ENCODE data around the gene ANGEL1.

Gene ANGEL1, protein sequence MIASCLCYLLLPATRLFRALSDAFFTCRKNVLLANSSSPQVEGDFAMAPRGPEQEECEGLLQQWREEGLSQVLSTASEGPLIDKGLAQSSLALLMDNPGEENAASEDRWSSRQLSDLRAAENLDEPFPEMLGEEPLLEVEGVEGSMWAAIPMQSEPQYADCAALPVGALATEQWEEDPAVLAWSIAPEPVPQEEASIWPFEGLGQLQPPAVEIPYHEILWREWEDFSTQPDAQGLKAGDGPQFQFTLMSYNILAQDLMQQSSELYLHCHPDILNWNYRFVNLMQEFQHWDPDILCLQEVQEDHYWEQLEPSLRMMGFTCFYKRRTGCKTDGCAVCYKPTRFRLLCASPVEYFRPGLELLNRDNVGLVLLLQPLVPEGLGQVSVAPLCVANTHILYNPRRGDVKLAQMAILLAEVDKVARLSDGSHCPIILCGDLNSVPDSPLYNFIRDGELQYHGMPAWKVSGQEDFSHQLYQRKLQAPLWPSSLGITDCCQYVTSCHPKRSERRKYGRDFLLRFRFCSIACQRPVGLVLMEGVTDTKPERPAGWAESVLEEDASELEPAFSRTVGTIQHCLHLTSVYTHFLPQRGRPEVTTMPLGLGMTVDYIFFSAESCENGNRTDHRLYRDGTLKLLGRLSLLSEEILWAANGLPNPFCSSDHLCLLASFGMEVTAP

DNA sequence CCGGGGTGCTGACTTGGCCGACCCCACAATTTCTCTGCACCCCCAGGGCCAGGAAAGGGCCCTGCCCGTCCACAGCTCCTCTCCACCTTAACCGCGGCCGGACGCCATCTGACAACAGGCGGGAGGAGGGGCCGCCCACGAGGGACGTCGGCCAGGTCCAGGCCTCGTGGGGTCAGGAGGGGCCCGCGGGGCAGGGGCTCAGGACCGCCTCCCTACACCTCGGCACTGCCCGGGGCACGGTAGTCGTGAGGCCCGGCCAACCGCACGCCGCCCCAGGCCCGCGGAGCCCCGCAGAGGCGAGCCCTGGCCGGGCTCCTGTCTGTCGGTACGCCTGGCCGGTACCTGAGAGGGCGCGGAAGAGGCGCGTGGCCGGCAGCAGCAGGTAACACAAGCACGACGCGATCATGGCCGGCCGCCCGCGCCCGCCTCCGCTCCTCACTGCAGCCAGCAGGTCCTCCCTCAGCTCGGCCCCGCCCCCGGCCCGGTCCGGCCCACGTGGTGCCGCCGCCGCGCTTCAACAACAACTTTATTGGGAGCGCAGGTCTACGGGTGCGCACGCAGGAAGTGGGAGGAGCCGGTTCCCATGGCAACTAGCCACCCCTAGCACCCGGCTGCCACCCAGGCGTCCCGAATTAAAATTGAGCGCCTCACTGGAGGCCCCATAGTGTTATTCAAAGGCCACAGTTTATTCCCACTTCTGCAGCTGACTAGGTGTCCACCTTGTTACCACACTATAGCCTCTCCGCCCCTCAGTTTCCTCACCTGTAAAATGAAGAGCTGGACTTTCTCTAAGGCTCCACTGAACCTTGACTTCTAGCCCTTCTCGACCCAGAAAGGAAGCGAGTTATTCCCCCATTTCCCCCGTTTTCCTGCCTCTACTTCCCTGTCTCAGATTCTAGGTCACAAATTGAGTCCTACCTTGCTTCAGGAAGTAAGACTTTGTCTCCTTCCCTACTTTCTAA is at the start of gene ANGEL1:
ANGEL1 (minus strand) TSS at position 461 of the 962 bp plus-strand sequence; CDS start at position 406, 55 bp downstream.
- Histone ChIP-seq H3K36me3 (ENCODE audit: insufficient read depth, low read length) (peaks cover 7% of the 10 kb centered on the region; the same call in 1 of the 2 replicates), H3K9me3 (ENCODE audit: control insufficient read depth, insufficient read depth, low read length) (no peaks in the 10 kb centered on the region), H3K9ac (ENCODE audit: low read depth, low read length) (peak within 1 kb of the TSS; percentile 95), H3K4me1 (ENCODE audit: insufficient read depth, low read length) (no peaks in the 10 kb centered on the region)

DNA sequence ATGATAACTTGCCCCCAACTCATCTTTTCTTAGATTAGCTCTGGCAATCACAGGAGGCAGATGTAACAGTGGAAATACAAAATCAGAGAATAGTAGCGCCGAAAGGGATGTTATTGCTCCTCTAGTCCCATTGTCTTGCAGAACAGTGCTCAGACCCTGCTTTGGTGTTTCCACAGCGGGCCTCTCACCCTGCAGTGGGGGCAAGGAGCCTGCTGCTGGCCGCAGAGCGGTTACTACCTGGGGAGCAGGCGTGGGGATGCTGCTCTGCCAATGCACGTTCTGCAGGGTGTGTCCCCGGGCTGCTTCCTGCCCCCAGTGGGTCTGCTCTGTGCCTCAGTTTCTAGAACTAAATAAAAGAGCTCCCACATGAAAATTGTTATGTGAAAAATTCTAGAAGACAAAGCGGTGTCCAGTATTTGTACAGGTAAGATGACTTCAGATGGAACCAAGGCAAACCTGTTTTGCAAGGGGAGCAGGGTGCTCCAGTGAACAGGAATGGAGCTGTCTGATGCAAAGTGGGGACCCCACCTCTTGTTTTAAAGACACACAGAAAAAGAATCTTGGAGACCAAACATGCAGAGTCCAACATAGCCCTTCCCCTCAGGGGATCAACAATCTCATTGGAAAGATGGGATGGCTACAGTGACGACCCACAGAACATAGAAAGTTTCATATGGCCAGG is 49.0 kb upstream of the ANGEL1 start:
- no peak overlapping the region for H3K9ac ChIP-seq (ENCODE audit: low read depth, low read length)
- no peaks in the 10 kb centered on the region for H3K36me3 ChIP-seq (ENCODE audit: insufficient read depth, low read length)
- no peaks in the 10 kb centered on the region for H3K9me3 ChIP-seq (ENCODE audit: control insufficient read depth, insufficient read depth, low read length)
- 0 out of 2 replicates have a peak, but pooled peaks cover 3% of the 10 kb centered on the region for H3K4me1 ChIP-seq (ENCODE audit: insufficient read depth, low read length)

DNA sequence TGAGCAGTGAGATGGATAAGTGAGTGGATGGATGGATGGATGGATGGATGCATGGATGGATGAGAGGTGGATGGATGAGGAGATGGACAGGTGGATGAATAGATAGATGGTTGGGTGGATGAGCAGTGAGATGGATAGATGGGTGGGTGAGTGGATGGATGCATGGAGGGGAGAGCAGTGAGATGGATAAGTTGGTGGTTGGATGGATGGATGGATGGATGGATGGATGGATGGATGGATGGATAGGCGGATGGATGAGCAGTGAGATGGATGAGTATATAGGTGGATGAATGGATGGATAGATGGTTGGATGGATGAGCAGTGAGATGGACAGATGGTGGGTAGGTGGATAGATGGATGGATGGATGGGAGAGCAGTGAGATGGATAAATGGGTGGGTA is 44.1 kb upstream of the ANGEL1 start:
- Histone ChIP-seq H3K9ac (ENCODE audit: low read depth, low read length) (no peak overlapping the region), H3K36me3 (ENCODE audit: insufficient read depth, low read length) (no peaks in the 10 kb centered on the region), H3K4me1 (ENCODE audit: insufficient read depth, low read length) (no peaks in the 10 kb centered on the region), H3K9me3 (ENCODE audit: control insufficient read depth, insufficient read depth, low read length) (no peaks in the 10 kb centered on the region)

DNA sequence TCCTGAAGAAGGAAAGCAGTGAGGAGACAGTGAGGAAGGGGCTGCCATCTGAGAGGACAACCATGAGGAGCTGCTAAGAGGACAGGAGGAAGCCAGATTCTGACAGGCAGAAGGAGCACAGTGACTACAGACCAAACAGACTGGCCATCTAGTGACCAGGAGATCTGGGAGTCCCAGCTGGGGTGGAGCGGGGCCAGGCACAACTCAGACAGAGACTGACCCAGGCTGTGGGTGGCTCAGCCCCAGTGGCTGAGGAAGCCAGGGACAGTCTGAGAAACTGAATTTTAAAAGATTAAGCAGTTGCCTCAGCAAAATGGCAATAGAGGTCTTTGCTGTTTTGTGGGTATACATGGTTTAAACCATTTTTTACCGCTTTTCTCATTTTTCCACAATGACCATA is 42.4 kb upstream of the ANGEL1 start:
- Histone ChIP-seq H3K4me1 (ENCODE audit: insufficient read depth, low read length) (no peaks in the 10 kb centered on the region), H3K9me3 (ENCODE audit: control insufficient read depth, insufficient read depth, low read length) (no peaks in the 10 kb centered on the region), H3K36me3 (ENCODE audit: insufficient read depth, low read length) (no peaks in the 10 kb centered on the region), H3K9ac (ENCODE audit: low read depth, low read length) (no peak overlapping the region)

DNA sequence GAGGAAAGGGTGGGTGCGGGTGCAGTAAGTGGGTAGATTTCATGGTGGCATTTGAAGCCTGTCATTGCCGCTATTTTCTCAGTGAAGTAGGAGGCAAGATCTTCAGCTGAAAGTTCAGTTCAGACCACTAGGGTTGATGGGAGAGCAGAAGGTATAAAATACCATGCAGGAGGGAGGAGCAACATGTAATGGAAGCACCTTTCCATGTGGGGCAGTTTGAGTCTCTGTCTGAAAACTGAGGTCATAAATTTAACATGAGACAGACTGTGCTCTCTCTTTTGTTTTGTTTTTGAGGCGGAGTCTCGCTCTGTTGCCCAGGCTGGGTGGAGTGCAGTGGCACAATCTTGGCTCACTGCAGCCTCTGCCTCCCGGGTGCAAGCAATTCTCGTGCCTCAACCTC is 36.2 kb upstream of the ANGEL1 start:
- Histone ChIP-seq H3K9me3 (ENCODE audit: control insufficient read depth, insufficient read depth, low read length) (no peaks in the 10 kb centered on the region), H3K9ac (ENCODE audit: low read depth, low read length) (no peak overlapping the region), H3K4me1 (ENCODE audit: insufficient read depth, low read length) (no peaks in the 10 kb centered on the region), H3K36me3 (ENCODE audit: insufficient read depth, low read length) (no peaks in the 10 kb centered on the region)

DNA sequence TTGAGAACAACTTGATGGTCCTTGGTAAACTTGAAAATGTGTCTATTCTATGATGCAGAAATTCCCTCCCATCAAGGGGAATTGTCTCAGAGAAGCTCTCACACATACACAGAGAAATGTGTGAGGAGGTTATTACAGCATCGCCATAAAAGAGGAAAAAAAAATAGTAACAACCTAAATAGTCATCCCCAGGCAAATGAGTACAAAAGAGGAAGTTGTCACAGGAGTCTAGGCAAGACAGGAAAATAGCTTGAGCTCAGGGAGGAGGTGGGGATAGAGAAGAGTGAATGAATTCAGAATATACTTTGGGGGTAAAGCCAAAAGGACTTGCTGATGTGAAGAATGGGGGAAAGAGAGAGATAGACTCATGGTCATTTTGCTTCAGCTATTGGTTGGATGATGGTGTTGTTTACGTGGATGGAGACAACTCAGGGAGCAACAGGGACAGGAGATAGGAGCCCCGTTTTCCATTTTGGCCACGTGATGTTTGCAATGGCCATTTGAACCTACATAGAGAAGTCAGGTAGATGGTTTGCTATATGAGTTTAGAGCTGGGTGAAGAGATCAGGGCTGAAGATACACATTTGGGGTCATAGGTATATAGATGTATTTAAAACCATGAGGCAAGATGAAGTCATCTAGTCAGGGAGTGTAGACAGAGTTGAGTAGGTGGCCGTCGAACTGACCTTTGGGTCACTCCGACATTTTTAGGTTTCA is 33.8 kb upstream of the ANGEL1 start:
- Histone ChIP-seq H3K36me3 (ENCODE audit: insufficient read depth, low read length) (no peaks in the 10 kb centered on the region), H3K9me3 (ENCODE audit: control insufficient read depth, insufficient read depth, low read length) (no peaks in the 10 kb centered on the region), H3K9ac (ENCODE audit: low read depth, low read length) (no peak overlapping the region), H3K4me1 (ENCODE audit: insufficient read depth, low read length) (no peaks in the 10 kb centered on the region)

DNA sequence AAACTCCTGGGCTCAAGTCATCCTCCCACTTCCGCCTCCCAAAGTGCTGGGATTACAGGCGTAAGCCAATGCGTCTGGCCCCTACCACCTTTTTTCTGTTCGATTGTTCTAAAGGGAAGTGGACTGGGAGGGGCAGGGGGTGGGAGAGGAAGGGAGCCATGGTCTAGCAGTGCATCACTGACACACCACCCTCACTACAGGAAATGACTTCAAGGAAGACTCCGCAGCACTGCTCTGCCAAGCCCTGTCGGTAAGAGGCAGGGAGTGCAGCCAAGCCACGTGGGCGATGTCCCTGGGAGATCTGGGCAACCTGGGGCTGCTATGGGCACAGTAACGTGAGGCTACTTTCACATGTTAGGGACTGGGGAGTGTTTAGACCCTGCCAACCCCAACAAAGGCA is 31.5 kb upstream of the ANGEL1 start:
- H3K9ac ChIP-seq (ENCODE audit: low read depth, low read length): no peak overlapping the region
- H3K9me3 ChIP-seq (ENCODE audit: control insufficient read depth, insufficient read depth, low read length): no peaks in the 10 kb centered on the region
- no peaks in the 10 kb centered on the region for H3K36me3 ChIP-seq (ENCODE audit: insufficient read depth, low read length)
- no peaks in the 10 kb centered on the region for H3K4me1 ChIP-seq (ENCODE audit: insufficient read depth, low read length)

DNA sequence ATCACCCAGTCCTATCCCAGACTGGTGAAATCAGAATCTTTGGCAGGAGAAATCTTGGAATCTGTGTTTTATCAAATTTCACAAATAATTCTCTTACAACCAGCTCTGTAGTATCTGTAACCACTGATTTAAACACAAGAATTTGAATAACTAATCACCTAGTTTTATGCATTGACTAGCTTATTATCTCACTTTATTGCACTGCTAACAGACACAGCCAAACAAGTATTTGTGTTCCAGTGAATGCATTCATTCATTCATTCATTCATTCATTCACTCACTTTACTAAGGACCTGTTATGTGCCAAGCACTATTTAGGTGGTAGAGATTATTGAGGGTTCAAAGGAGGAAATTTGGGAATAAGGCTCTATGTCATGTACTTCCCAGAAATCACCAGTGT is 29.7 kb upstream of the ANGEL1 start:
- no peaks in the 10 kb centered on the region for H3K4me1 ChIP-seq (ENCODE audit: insufficient read depth, low read length)
- no peaks in the 10 kb centered on the region for H3K36me3 ChIP-seq (ENCODE audit: insufficient read depth, low read length)
- no peak overlapping the region for H3K9ac ChIP-seq (ENCODE audit: low read depth, low read length)
- no peaks in the 10 kb centered on the region for H3K9me3 ChIP-seq (ENCODE audit: control insufficient read depth, insufficient read depth, low read length)

DNA sequence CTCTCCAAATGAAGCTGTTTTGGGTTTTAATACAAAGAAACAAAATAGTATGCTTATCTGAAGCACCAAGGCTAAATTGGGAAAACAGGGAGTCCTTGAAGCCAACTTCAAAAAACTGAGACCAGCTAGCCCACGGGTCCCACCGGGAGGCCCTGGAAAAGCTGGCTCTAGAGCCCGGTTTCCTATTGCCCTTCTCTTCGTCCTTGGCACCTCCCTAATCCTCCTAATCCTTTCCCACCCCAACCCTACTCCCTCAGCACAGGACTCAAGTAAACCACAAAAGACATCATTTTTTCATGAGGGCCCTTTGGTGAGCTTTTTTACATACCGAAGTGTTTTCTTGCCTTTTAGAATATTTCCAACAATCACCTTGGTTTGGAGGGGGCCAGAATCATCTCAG is 24.8 kb upstream of the ANGEL1 start:
- H3K9ac ChIP-seq (ENCODE audit: low read depth, low read length): no peak overlapping the region
- H3K36me3 ChIP-seq (ENCODE audit: insufficient read depth, low read length): no peaks in the 10 kb centered on the region

DNA sequence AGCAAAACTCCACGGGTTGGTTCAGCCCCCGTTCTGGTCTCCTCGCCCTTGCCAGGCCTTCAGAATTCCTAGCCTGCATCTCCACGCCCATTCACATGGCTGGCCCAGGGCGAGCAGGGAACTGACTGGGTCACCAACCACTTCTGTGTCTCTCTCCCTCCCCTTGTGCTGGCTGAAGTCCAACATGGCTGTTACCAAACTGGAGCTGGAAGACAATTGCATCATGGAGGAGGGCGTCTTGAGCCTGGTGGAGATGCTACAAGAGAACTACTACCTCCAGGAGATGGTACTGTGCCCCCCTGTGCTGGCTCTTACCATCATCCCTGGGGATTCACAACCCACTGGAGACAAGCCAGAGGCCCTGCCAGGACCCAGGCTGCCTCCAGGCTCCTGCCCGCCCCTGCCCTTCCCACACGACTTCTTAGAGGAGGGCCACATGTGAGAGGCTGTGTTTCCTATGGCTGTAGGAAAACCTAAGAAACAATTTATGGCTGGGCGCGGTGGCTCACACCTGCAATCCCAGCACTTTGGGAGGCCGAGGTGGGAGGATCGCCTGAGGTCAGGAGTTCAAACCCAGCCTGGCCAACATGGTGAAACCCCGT is 23.4 kb upstream of the ANGEL1 start:
- Histone ChIP-seq H3K4me1 (ENCODE audit: insufficient read depth, low read length) (no peaks in the 10 kb centered on the region), H3K9me3 (ENCODE audit: control insufficient read depth, insufficient read depth, low read length) (no peaks in the 10 kb centered on the region), H3K36me3 (ENCODE audit: insufficient read depth, low read length) (no peaks in the 10 kb centered on the region), H3K9ac (ENCODE audit: low read depth, low read length) (no peak overlapping the region)

More for the DNA sequence above, 24.8 kb upstream of the ANGEL1 start:
- H3K9me3 ChIP-seq (ENCODE audit: control insufficient read depth, insufficient read depth, low read length): no peaks in the 10 kb centered on the region
- H3K4me1 ChIP-seq (ENCODE audit: insufficient read depth, low read length): no peaks in the 10 kb centered on the region

DNA sequence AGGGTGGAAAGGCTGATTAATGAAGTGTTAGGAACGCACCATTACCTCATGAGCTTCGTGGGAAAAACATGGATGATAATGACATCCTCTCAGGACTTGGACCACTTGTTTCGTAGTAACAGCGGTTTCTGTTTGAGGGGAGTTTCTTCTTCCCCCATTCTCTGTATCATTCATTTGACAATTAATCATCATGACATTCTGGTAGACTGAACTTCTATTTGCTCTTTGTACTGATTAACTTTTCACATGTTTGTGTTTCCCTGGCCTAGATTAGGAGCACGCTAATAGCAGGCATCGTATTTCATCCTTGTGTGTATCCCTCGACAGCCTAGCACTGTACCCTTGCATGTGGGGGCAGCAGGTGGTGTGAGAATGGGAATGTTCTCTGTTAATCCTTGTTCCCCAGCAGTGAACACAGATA is 21.6 kb upstream of the ANGEL1 start:
- Histone ChIP-seq H3K9ac (ENCODE audit: low read depth, low read length) (no peak overlapping the region), H3K4me1 (ENCODE audit: insufficient read depth, low read length) (peaks cover 11% of the 10 kb centered on the region), H3K9me3 (ENCODE audit: control insufficient read depth, insufficient read depth, low read length) (no peaks in the 10 kb centered on the region), H3K36me3 (ENCODE audit: insufficient read depth, low read length) (no peaks in the 10 kb centered on the region)

DNA sequence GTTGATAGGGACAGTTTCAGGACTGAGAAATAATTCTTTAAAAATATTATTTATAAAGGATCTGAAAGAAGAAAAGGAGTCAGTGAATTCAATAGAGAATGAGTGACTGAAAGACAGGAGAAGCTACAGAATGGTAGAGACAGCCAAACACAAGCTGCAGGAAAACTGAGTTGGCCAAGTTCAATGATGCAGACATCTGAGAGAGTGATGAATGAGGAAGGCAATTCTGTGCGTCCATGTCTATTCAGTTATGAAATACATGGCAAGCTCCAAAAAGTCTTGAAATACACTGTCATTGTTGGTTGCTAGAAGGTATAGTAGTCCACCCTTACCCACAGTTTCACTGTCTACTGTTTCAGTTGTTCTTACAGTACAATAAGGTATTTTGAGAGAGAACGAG is 20.3 kb upstream of the ANGEL1 start:
- H3K9me3 ChIP-seq (ENCODE audit: control insufficient read depth, insufficient read depth, low read length): no peaks in the 10 kb centered on the region
- no peaks in the 10 kb centered on the region for H3K36me3 ChIP-seq (ENCODE audit: insufficient read depth, low read length)
- no peak overlapping the region for H3K9ac ChIP-seq (ENCODE audit: low read depth, low read length)
- H3K4me1 ChIP-seq (ENCODE audit: insufficient read depth, low read length): peaks cover 21% of the 10 kb centered on the region

DNA sequence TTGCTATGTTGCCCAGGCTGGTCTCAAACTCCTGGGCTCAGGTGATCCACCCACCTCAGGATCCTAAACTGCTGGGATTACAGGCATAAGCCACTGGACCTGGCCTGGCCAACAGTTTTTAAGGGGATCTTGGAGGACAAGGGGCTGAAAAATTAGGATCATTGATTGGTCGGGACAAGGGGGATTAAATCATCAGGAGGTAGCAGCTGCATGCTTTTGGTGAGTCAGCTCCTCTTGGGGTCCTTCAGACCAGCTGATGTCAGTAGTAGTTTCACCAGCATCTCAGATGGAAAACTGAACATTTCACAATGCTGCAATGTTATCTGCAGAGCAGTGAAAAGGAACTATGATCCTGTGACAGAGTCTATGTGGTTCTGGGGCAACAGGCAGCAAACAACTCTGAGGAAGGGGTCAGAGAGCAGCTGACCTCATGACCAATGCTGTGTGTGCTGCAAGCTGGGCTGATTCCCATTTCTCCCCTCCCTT is 19.9 kb upstream of the ANGEL1 start:
- Histone ChIP-seq H3K4me1 (ENCODE audit: insufficient read depth, low read length) (peaks cover 26% of the 10 kb centered on the region), H3K9ac (ENCODE audit: low read depth, low read length) (no peak overlapping the region), H3K36me3 (ENCODE audit: insufficient read depth, low read length) (no peaks in the 10 kb centered on the region), H3K9me3 (ENCODE audit: control insufficient read depth, insufficient read depth, low read length) (no peaks in the 10 kb centered on the region)

Data from ES-I3 (cell line).